DOHH2 (cell line): ENCODE results near the gene KLF2.

ENCODE experiments used
- H3F3A ChIP-seq: fragments of 200-600 bp; sonication (generic), shearing (Covaris generic); 2 replicates; pipeline ENCODE4 v1.6.0; 2016; ENCODE audit warnings: antibody characterized with exemption, mild to moderate bottlenecking; ENCODE audit not compliant: control insufficient read depth, insufficient read depth
- H3K27ac ChIP-seq: fragments of 200-600 bp; sonication (generic); 2 replicates; pipeline ENCODE4 v1.5.1; 2014; ENCODE audit warnings: low read depth, mild to moderate bottlenecking, low read length, moderate library complexity
- H3K27me3 ChIP-seq: fragments of 200-600 bp; sonication (generic); 2 replicates; pipeline ENCODE4 v1.6.1; 2014; ENCODE audit warnings: mild to moderate bottlenecking, low read length, mixed read lengths; ENCODE audit not compliant: control insufficient read depth
- H3K36me3 ChIP-seq: fragments of 200-600 bp; sonication (generic); 2 replicates; pipeline ENCODE4 v1.6.1; 2014; ENCODE audit warnings: mild to moderate bottlenecking, low read length, moderate library complexity, mixed read lengths; ENCODE audit not compliant: control insufficient read depth
- H3K4me1 ChIP-seq: fragments of 200-600 bp; sonication (generic); 2 replicates; pipeline ENCODE4 v1.6.1; 2014; ENCODE audit warnings: mild to moderate bottlenecking, low read length, mixed read lengths; ENCODE audit not compliant: control insufficient read depth
- H3K4me2 ChIP-seq: fragments of 200-600 bp; sonication (generic); 2 replicates; pipeline ENCODE4 v1.6.0; 2014; ENCODE audit warnings: mild to moderate bottlenecking, low read length, moderate library complexity
- H3K4me3 ChIP-seq: fragments of 200-600 bp; sonication (generic); 2 replicates; pipeline ENCODE4 v1.5.1; 2014; ENCODE audit warnings: mild to moderate bottlenecking, low read length, mixed read lengths
- H3K79me2 ChIP-seq: fragments of 200-600 bp; sonication (generic); 2 replicates; pipeline ENCODE4 v1.6.1; 2014; ENCODE audit warnings: mild to moderate bottlenecking, low read length, mixed read lengths; ENCODE audit not compliant: control insufficient read depth
- H3K9me2 ChIP-seq: fragments of 200-600 bp; sonication (generic); replicated peaks from 2 replicates; pipeline ENCODE4 v1.6.1; 2014; ENCODE audit warnings: mild to moderate bottlenecking, low read length, mixed read lengths; ENCODE audit not compliant: control insufficient read depth
- H3K9me3 ChIP-seq: fragments of 200-600 bp; sonication (generic); 2 replicates; pipeline ENCODE4 v1.6.1; 2014; ENCODE audit warnings: antibody characterized with exemption, low read length, mixed read lengths; ENCODE audit not compliant: control insufficient read depth, insufficient read depth
- H4K20me1 ChIP-seq: fragments of 200-600 bp; sonication (generic); 2 replicates; pipeline ENCODE4 v1.6.0; 2014; ENCODE audit warnings: low read depth, mild to moderate bottlenecking, antibody characterized with exemption, low read length, moderate library complexity; ENCODE audit not compliant: control insufficient read depth, insufficient read depth
- CTCF ChIP-seq: fragments of 200-600 bp; sonication (generic); IDR thresholded peaks from one replicate; pipeline ENCODE4 v1.5.1; 2014; ENCODE audit warnings: antibody characterized with exemption, mild to moderate bottlenecking, low read depth, low read length; ENCODE audit not compliant: poor library complexity, severe bottlenecking
- EZH2phosphoT487 ChIP-seq: fragments of 200-600 bp; sonication (generic); IDR thresholded peaks from 2 replicates; pipeline ENCODE4 v1.6.1; 2017; ENCODE audit warnings: borderline replicate concordance, mild to moderate bottlenecking, antibody characterized with exemption, low read length, moderate library complexity, mixed read lengths

The KLF2 gene

DNA sequence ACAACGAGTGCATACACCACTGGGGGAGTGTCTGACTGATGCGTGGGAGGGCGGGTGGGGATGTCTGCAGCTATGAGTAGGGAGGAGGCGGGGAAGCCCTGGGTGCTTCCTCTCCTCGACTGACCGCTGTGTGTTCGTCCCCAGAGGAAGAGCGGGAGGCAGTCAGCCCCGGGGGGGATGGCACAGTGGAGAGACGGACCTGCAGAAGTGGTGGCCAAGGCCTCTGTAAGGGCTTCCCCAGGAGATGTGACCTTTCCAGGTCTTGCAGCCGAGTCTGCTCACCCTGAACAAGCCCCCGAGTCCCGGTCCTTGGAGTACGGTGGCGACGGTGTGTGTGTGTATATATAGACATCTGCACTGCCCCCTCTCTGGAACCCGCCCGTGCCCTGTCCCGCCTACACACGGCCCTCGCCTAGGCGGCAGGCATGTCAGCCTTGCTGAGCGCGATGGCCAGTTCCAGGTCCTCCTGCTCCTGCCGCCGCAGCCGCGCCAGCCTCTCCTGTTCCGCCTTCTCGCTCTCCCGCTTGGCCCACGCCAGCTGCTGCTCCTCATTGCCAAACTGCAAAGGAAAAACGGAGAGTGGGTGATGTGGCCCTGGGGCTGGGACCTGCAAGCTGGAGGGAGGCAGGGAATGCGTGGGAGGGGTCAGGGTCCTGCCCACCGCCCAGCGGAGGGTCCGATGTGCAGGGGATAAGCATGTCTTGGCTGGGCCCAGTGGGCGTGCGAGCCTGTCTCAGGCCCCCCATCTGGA, 30.8 kb downstream of the KLF2 start:
- H4K20me1 ChIP-seq: no peaks in the 10 kb centered on the region; the same call in none of the 2 replicates
- TF ChIP-seq CTCF (no peak), EZH2phosphoT487 (no peak)
- H3K27me3 ChIP-seq: 0 out of 2 replicates have a peak, but pooled peaks cover 3% of the 10 kb centered on the region
- H3K79me2 ChIP-seq: no peaks in the 10 kb centered on the region
- H3K36me3 ChIP-seq: no peaks in the 10 kb centered on the region
- no peak overlapping the region for H3K27ac ChIP-seq
- H3K9me2 ChIP-seq: no peaks in the 10 kb centered on the region
- no peak overlapping the region for H3K4me2 ChIP-seq
- H3K4me1 ChIP-seq: peaks cover 5% of the 10 kb centered on the region; the same call in 1 of the 2 replicates
- H3K4me3 ChIP-seq: no peak overlapping the region
- 0 out of 2 replicates have a peak, but pooled peaks cover 2% of the 10 kb centered on the region for H3F3A ChIP-seq
- H3K9me3 ChIP-seq: no peaks in the 10 kb centered on the region

GRCh38 chr19:16358456-16358855, 33.8 kb downstream of the KLF2 start:
- H3K4me1 ChIP-seq: no peaks in the 10 kb centered on the region
- H3K79me2 ChIP-seq: no peaks in the 10 kb centered on the region
- H4K20me1 ChIP-seq: no peaks in the 10 kb centered on the region; the same call in 1 of the 2 replicates
- H3K4me2 ChIP-seq: no peak overlapping the region
- H3F3A ChIP-seq: peaks cover 2% of the 10 kb centered on the region; the same call in 1 of the 2 replicates
- TF ChIP-seq CTCF (no peak), EZH2phosphoT487 (no peak)
- H3K27me3 ChIP-seq: no peaks in the 10 kb centered on the region
- no peaks in the 10 kb centered on the region for H3K9me2 ChIP-seq
- no peak overlapping the region for H3K4me3 ChIP-seq
- no peaks in the 10 kb centered on the region for H3K9me3 ChIP-seq
- H3K36me3 ChIP-seq: no peaks in the 10 kb centered on the region
- H3K27ac ChIP-seq: no peak overlapping the region

DNA sequence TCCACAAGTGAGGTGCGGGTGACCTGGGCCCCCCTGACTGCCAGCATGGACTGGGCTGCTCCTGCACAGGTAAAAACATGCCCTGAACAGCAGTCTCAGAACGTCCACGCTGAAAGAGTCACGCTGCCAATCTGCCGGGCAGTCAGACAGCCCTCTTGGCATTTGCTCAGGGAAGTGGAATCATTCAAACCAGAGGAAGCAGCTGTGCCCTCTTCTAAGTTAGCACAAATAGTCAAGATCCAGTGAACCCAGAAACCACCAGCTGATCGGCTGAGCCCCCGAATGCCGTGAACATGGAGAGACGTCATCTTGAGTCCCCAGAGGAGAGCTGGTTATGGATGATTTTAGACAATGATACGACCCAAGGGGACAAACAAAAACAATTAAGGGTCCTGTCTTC, 34.4 kb downstream of the KLF2 start:
- no peak overlapping the region for H3K4me2 ChIP-seq
- TF ChIP-seq EZH2phosphoT487 (no peak), CTCF (no peak)
- H3F3A ChIP-seq: peaks cover 2% of the 10 kb centered on the region; the same call in 1 of the 2 replicates
- H3K9me2 ChIP-seq: no peaks in the 10 kb centered on the region
- no peaks in the 10 kb centered on the region for H3K79me2 ChIP-seq
- H3K4me1 ChIP-seq: no peaks in the 10 kb centered on the region
- no peaks in the 10 kb centered on the region for H3K9me3 ChIP-seq
- no peaks in the 10 kb centered on the region for H3K36me3 ChIP-seq
- no peaks in the 10 kb centered on the region for H3K27me3 ChIP-seq
- H3K27ac ChIP-seq: no peak overlapping the region
- no peaks in the 10 kb centered on the region; the same call in 1 of the 2 replicates for H4K20me1 ChIP-seq
- H3K4me3 ChIP-seq: no peak overlapping the region
